ENCODE data around the gene TENM4. TPM values are rescaled to one million over a fixed set of nuclear protein-coding genes. Genes with fewer than 3 reads are reported as not detected.

TENM4 gene
- total and polyA plus RNA-seq, 2 of the 13 experiments (the other 11 are each of a cell fraction or from before 2014, with no cell fraction given), result not detected

GRCh38 chr11:79263001-79263400, 177.8 kb downstream of the TENM4 start:
- Histone ChIP-seq H3K9ac (ENCODE audit: insufficient read depth, low read depth, low read length) (no peak overlapping the region), H3K4me2 (ENCODE audit: low read depth, low read length) (no peak overlapping the region), H3K27me3 (ENCODE audit: control insufficient read depth in 1 of 2, insufficient read depth in 2 of 2, low read length in 2 of 2) (peaks cover 0 to 11% of the 10 kb centered on the region in 2 experiments; a peak in 2 of 5 replicates), H3K79me2 (ENCODE audit: insufficient read depth, low read length) (no peaks in the 10 kb centered on the region), H4K20me1 (ENCODE audit: insufficient read depth, low read length) (no peaks in the 10 kb centered on the region), H3K4me1 (ENCODE audit: insufficient read depth, low read length) (no peaks in the 10 kb centered on the region), H2AFZ (ENCODE audit: low read length) (no peak overlapping the region), H3K27ac (ENCODE audit: extremely low read length, insufficient read depth, low read length) (no peak overlapping the region), H3K9me3 (ENCODE audit: low read length) (no peaks in the 10 kb centered on the region), H3K36me3 (replicated peaks in 1 of 2; ENCODE audit: control insufficient read depth in 1 of 2, insufficient read depth in 2 of 2, low read length in 2 of 2) (no peaks in the 10 kb centered on the region), H3K4me3 (replicated peaks in 1 of 3; ENCODE audit: insufficient read depth in 1 of 3, low read depth in 2 of 3, low read length in 3 of 3) (no peak overlapping the region)
- POLR2A ChIA-PET, result no interaction called here
- CTCF ChIA-PET (ENCODE audit: low intra/inter-chr PET ratio, low total read pairs), result no interaction called here
- FAIRE-seq, result no peak
- intact Hi-C loops (cut with micrococcal nuclease; ENCODE audit: unreplicated experiment), result no loop called here
- in situ Hi-C loops (cut with HindIII; ENCODE audit: extremely low pct_ligation_motif_present, low pct_unique_long_range_greater_than_20kb), result no loop called here
- BruUV-seq (replicated peaks), result no TSS peak
- TF ChIP-seq HNF4G (IDR thresholded peaks at IDR 0.05; ENCODE audit: borderline replicate concordance, low read depth, low read length) (no peak), HNF4G (CRISPR knock-in tag; IDR thresholded peaks at IDR 0.05; ENCODE audit: borderline replicate concordance, low read depth) (no peak), E2F2 (CRISPR knock-in tag; IDR thresholded peaks at IDR 0.05; ENCODE audit: borderline replicate concordance) (no peak), ZBTB8A (CRISPR knock-in tag; IDR thresholded peaks at IDR 0.05; ENCODE audit: borderline replicate concordance, low read depth) (no peak), PBX3 (CRISPR knock-in tag; IDR thresholded peaks at IDR 0.05; ENCODE audit: borderline replicate concordance) (no peak)
- DNase-seq (ENCODE audit: low spot score), result no peak
- WGBS (ENCODE audit: low lambda C conversion rate), result 13% methylated on average over 6 of the region's 7 CpGs
- no peak for ATAC-seq

GRCh38 chr11:79262221-79262620, 178.6 kb downstream of the TENM4 start:
- no TSS peak for BruUV-seq (replicated peaks)
- H4K20me1 ChIP-seq (ENCODE audit: insufficient read depth, low read length), result no peaks in the 10 kb centered on the region
- no peak overlapping the region for H3K9ac ChIP-seq (ENCODE audit: insufficient read depth, low read depth, low read length)
- no peak overlapping the region for H3K4me3 ChIP-seq (replicated peaks in 1 of 3; ENCODE audit: insufficient read depth in 1 of 3, low read depth in 2 of 3, low read length in 3 of 3)
- intact Hi-C loops (cut with micrococcal nuclease; ENCODE audit: unreplicated experiment), result no loop called here
- WGBS (ENCODE audit: low lambda C conversion rate), result 6% methylated on average over 4 of the region's 4 CpGs
- H3K36me3 ChIP-seq (replicated peaks in 1 of 2; ENCODE audit: control insufficient read depth in 1 of 2, insufficient read depth in 2 of 2, low read length in 2 of 2), result no peaks in the 10 kb centered on the region
- ATAC-seq (no peak), FAIRE-seq (no peak), DNase-seq (ENCODE audit: low spot score) (no peak)
- H3K4me1 ChIP-seq (ENCODE audit: insufficient read depth, low read length), result no peaks in the 10 kb centered on the region
- TF ChIP-seq RBFOX2 (IDR thresholded peaks at IDR 0.05; ENCODE audit: low read depth, low read length) (no peak), ZNF883 (CRISPR knock-in tag; IDR thresholded peaks at IDR 0.05; ENCODE audit: not compliant biosample characterization) (no peak), NFE2L1 (CRISPR knock-in tag; IDR thresholded peaks at IDR 0.05; ENCODE audit: borderline replicate concordance) (no peak), TAF15 (IDR thresholded peaks at IDR 0.05; ENCODE audit: low read depth, low read length, poor library complexity, severe bottlenecking) (no peak), HNRNPL (IDR thresholded peaks at IDR 0.05; ENCODE audit: low read depth, low read length) (no peak), ELK4 (CRISPR knock-in tag; IDR thresholded peaks at IDR 0.05; ENCODE audit: borderline replicate concordance) (no peak), TP53 (CRISPR knock-in tag; conservative IDR thresholded peaks at IDR 0.05) (no peak), ISL2 (CRISPR knock-in tag; IDR thresholded peaks at IDR 0.05) (no peak), ZNF772 (CRISPR knock-in tag; IDR thresholded peaks at IDR 0.05) (no peak)
- no peak overlapping the region for H3K27ac ChIP-seq (ENCODE audit: extremely low read length, insufficient read depth, low read length)
- no peaks in the 10 kb centered on the region for H3K9me3 ChIP-seq (ENCODE audit: low read length)
- H3K79me2 ChIP-seq (ENCODE audit: insufficient read depth, low read length), result no peaks in the 10 kb centered on the region
- CTCF ChIA-PET (ENCODE audit: low intra/inter-chr PET ratio, low total read pairs), result no interaction called here
- POLR2A ChIA-PET, result no interaction called here
- H2AFZ ChIP-seq (ENCODE audit: low read length), result no peak overlapping the region
- in situ Hi-C loops (cut with HindIII; ENCODE audit: extremely low pct_ligation_motif_present, low pct_unique_long_range_greater_than_20kb), result no loop called here
- no peak overlapping the region for H3K4me2 ChIP-seq (ENCODE audit: low read depth, low read length)
- peaks cover 0 to 11% of the 10 kb centered on the region in 2 experiments; a peak in 2 of 5 replicates for H3K27me3 ChIP-seq (ENCODE audit: control insufficient read depth in 1 of 2, insufficient read depth in 2 of 2, low read length in 2 of 2)

All from HepG2 (cell line).